H1 (cell line): ENCODE results near the gene RS1. TPM values are rescaled to one million over a fixed set of nuclear protein-coding genes. Genes with fewer than 3 reads are reported as not detected.
A peak's percentile ranks its signal among the peaks of the same experiment; 100 is the strongest.

Experiments
- CTCF ChIA-PET: fragments of 300-600 bp; sonication (Branson Sonifier 250); formaldehyde crosslinking; loops from one replicate; lab custom pipeline; 2021; ENCODE audit not compliant: partially characterized antibody; lab: Charles Lee
- POLR2A ChIA-PET: fragments of 300-600 bp; sonication (Branson Sonifier 250); formaldehyde crosslinking; loops from one replicate; lab custom pipeline; 2021; ENCODE audit warnings: inconsistent platforms; ENCODE audit not compliant: partially characterized antibody; lab: Charles Lee
- DNase-seq, 2 experiments: peaks; one replicate each; pipeline versions ENCODE4 v3.0.0 to v3.0.0-alpha.2; 2010 to 2022; ENCODE audit warnings: low spot score in 2 of 2, low read depth in 1 of 2, mixed read lengths in 1 of 2
- FAIRE-seq: peaks from 2 replicates; lab custom pipeline; 2011; peaks lifted over from hg19 to GRCh38; lab: Jason Lieb, UNC
- H2AFZ ChIP-seq: 2 replicates; pipeline ENCODE4 v1.8.1; 2012; ENCODE audit warnings: low read length, inconsistent platforms
- H2AK5ac ChIP-seq: 2 replicates; pipeline ENCODE4 v1.6.1; 2013; ENCODE audit warnings: low read depth, low read length
- H2BK120ac ChIP-seq: replicated peaks from 2 replicates; pipeline ENCODE3; 2013; ENCODE audit warnings: low read depth, low read length, inconsistent platforms
- H2BK12ac ChIP-seq: 2 replicates; pipeline ENCODE4 v1.6.1; 2013; ENCODE audit warnings: low read depth, low read length
- H2BK15ac ChIP-seq: 2 replicates; pipeline ENCODE4 v1.6.1; 2013; ENCODE audit warnings: low read length
- H2BK20ac ChIP-seq: 2 replicates; pipeline ENCODE4 v1.6.1; 2013; ENCODE audit warnings: low read length
- H2BK5ac ChIP-seq: 2 replicates; pipeline ENCODE4 v1.6.1; 2013; ENCODE audit warnings: low read depth, low read length
- H3K14ac ChIP-seq: 2 replicates; pipeline ENCODE4 v1.6.1; 2013; ENCODE audit warnings: inconsistent platforms; ENCODE audit not compliant: insufficient read length
- H3K18ac ChIP-seq: 2 replicates; pipeline ENCODE4 v1.6.1; 2013; ENCODE audit warnings: low read length; ENCODE audit errors: extremely low read depth
- H3K23ac ChIP-seq: 2 replicates; pipeline ENCODE4 v1.6.1; 2013; ENCODE audit warnings: inconsistent platforms; ENCODE audit not compliant: insufficient read length
- H3K23me2 ChIP-seq: 2 replicates; pipeline ENCODE4 v1.6.1; 2013; ENCODE audit warnings: low read depth, low read length
- H3K27ac ChIP-seq: 2 replicates; pipeline ENCODE4 v1.6.1; 2011; ENCODE audit warnings: low read depth, low read length, inconsistent platforms
- H3K27me3 ChIP-seq, 4 experiments: replicated peaks in 1 of 4; 1 replicate in 1 of 4; 2 replicates in 3 of 4; pipeline versions ENCODE4 v1.6.1 to v1.8.1; 2011 to 2013; ENCODE audit warnings: low read length in 3 of 4, mild to moderate bottlenecking in 3 of 4, inconsistent platforms in 2 of 4, mixed read lengths in 2 of 4, moderate library complexity in 1 of 4; ENCODE audit not compliant: control insufficient read depth in 3 of 4, insufficient read depth in 3 of 4; ENCODE audit errors: extremely low read depth in 1 of 4
- H3K36me3 ChIP-seq, 4 experiments: 2 replicates each; pipeline versions ENCODE4 v1.6.1 to v1.8.1; 2011 to 2013; ENCODE audit warnings: mild to moderate bottlenecking in 4 of 4, low read length in 3 of 4, moderate library complexity in 2 of 4, control low read depth in 1 of 4, inconsistent platforms in 1 of 4; ENCODE audit not compliant: insufficient read depth in 4 of 4, control insufficient read depth in 2 of 4
- H3K4ac ChIP-seq: replicated peaks from 2 replicates; pipeline ENCODE3; 2013; ENCODE audit warnings: low read length, low read depth, mixed read lengths, inconsistent platforms; ENCODE audit not compliant: insufficient read length
- H3K4me1 ChIP-seq, 4 experiments: replicated peaks in 1 of 4; 1 replicate in 1 of 4; 2 replicates in 3 of 4; pipeline versions ENCODE4 v1.6.1 to v1.8.1; 2011 to 2013; ENCODE audit warnings: low read length in 3 of 4, inconsistent platforms in 2 of 4, mixed read lengths in 1 of 4; ENCODE audit not compliant: insufficient read depth in 4 of 4, control insufficient read depth in 3 of 4
- H3K4me2 ChIP-seq, 2 experiments: 2 replicates each; pipeline versions ENCODE4 v1.6.1 to v1.8.1; 2011 to 2013; ENCODE audit warnings: low read depth in 2 of 2, low read length in 2 of 2, control low read depth in 1 of 2, inconsistent platforms in 1 of 2, mild to moderate bottlenecking in 1 of 2; ENCODE audit not compliant: insufficient read depth in 1 of 2
- H3K4me3 ChIP-seq, 4 experiments: fragments of 200-600, 300-600 bp in 1 of 4; sonication (generic), shearing (Covaris generic), sonication (Bioruptor Twin) in 1 of 4; 2 replicates each; pipeline versions ENCODE4 v1.5.1 to v1.8.1; 2011 to 2016; ENCODE audit warnings: low read length in 4 of 4, low read depth in 3 of 4, control low read depth in 2 of 4, inconsistent platforms in 2 of 4, mild to moderate bottlenecking in 2 of 4, mixed read lengths in 1 of 4, moderate library complexity in 1 of 4; ENCODE audit not compliant: insufficient read depth in 2 of 4; ENCODE audit errors: extremely low read depth in 1 of 4
- H3K56ac ChIP-seq: replicated peaks from 2 replicates; pipeline ENCODE3; 2013; ENCODE audit warnings: low read depth, mild to moderate bottlenecking, mixed read lengths, low read length, inconsistent platforms; ENCODE audit not compliant: insufficient read length
- H3K79me1 ChIP-seq: 2 replicates; pipeline ENCODE4 v1.6.1; 2013; ENCODE audit warnings: low read depth, low read length, control low read depth
- H3K79me2 ChIP-seq, 2 experiments: 2 replicates each; pipeline versions ENCODE4 v1.6.1 to v1.8.1; 2012 to 2013; ENCODE audit warnings: low read length in 2 of 2, mild to moderate bottlenecking in 2 of 2, inconsistent platforms in 1 of 2; ENCODE audit not compliant: insufficient read depth in 2 of 2, control insufficient read depth in 1 of 2
- H3K9ac ChIP-seq, 4 experiments: replicated peaks in 1 of 4; 1 replicate in 1 of 4; 2 replicates in 3 of 4; pipeline versions ENCODE4 v1.6.1 to v1.8.1; 2011 to 2013; ENCODE audit warnings: low read depth in 3 of 4, low read length in 3 of 4, control low read depth in 2 of 4, mild to moderate bottlenecking in 2 of 4, moderate library complexity in 2 of 4, inconsistent platforms in 1 of 4; ENCODE audit errors: extremely low read depth in 1 of 4
- H3K9me3 ChIP-seq, 2 experiments: 2 replicates each; pipeline versions ENCODE4 v1.6.1 to v1.8.1; 2012 to 2013; ENCODE audit warnings: mild to moderate bottlenecking in 2 of 2, moderate library complexity in 2 of 2, control low read depth in 1 of 2, inconsistent platforms in 1 of 2, low read depth in 1 of 2, low read length in 1 of 2, mixed read lengths in 1 of 2; ENCODE audit not compliant: insufficient read depth in 2 of 2
- H4K20me1 ChIP-seq, 2 experiments: replicated peaks in 1 of 2; 2 replicates each; pipeline versions ENCODE3 to v1.8.1; 2011 to 2013; ENCODE audit warnings: inconsistent platforms in 2 of 2, low read length in 2 of 2, mild to moderate bottlenecking in 1 of 2; ENCODE audit not compliant: insufficient read depth in 2 of 2, control insufficient read depth in 1 of 2
- H4K5ac ChIP-seq: 2 replicates; pipeline ENCODE4 v1.6.1; 2013; ENCODE audit warnings: low read length, low read depth, mixed read lengths, inconsistent platforms; ENCODE audit not compliant: insufficient read length
- H4K8ac ChIP-seq: 2 replicates; pipeline ENCODE4 v1.8.0; 2013; ENCODE audit warnings: mild to moderate bottlenecking, moderate library complexity, low read length, inconsistent platforms; ENCODE audit not compliant: insufficient read depth; ENCODE audit errors: extremely low read depth
- H4K91ac ChIP-seq: replicated peaks from 2 replicates; pipeline ENCODE3; 2013; ENCODE audit warnings: low read length, mixed read lengths, inconsistent platforms; ENCODE audit not compliant: insufficient read length
- CEBPB ChIP-seq: IDR thresholded peaks from 2 replicates; pipeline ENCODE4 v1.6.1; 2012; ENCODE audit warnings: low read depth, low read length
- CHD2 ChIP-seq: IDR thresholded peaks from 2 replicates; pipeline ENCODE4 v1.6.1; 2012; ENCODE audit warnings: low read length, improper control_type of control experiment
- EGR1 ChIP-seq: IDR thresholded peaks from 2 replicates; pipeline ENCODE4 v1.6.1; 2011; ENCODE audit warnings: low read depth, low read length, borderline replicate concordance
- GABPA ChIP-seq: IDR thresholded peaks from 2 replicates; pipeline ENCODE4 v1.6.1; 2011; ENCODE audit warnings: mild to moderate bottlenecking, low read length, moderate library complexity, borderline replicate concordance; ENCODE audit not compliant: insufficient read depth
- GTF2F1 ChIP-seq: IDR thresholded peaks from 2 replicates; pipeline ENCODE4 v1.6.1; 2012; ENCODE audit warnings: low read depth, low read length, improper control_type of control experiment, borderline replicate concordance
- HDAC2 ChIP-seq, 2 experiments: fragments of 300-600 bp in 1 of 2; sonication (generic) in 1 of 2; IDR thresholded peaks; 2 replicates each; pipeline ENCODE4 v1.6.1; 2011 to 2012; ENCODE audit warnings: low read depth in 2 of 2, low read length in 2 of 2, mild to moderate bottlenecking in 2 of 2, moderate library complexity in 2 of 2, borderline replicate concordance in 1 of 2, inconsistent platforms in 1 of 2
- KDM1A ChIP-seq: fragments of 200-600, 300-600 bp; sonication (generic); IDR thresholded peaks from 2 replicates; pipeline ENCODE4 v1.7.1; 2016; ENCODE audit warnings: mild to moderate bottlenecking, low read length, borderline replicate concordance
- PHF8 ChIP-seq: fragments of 200-600 bp; sonication (generic); conservative IDR thresholded peaks from 2 replicates; pipeline ENCODE4 v1.7.1; 2012; ENCODE audit warnings: low read depth, mild to moderate bottlenecking, inconsistent platforms, low read length, moderate library complexity
- RAD21 ChIP-seq, 2 experiments: IDR thresholded peaks in 1 of 2; conservative IDR thresholded peaks in 1 of 2; 2 replicates each; pipeline ENCODE4 v1.6.1; 2011; ENCODE audit warnings: low read depth in 2 of 2, low read length in 2 of 2, improper control_type of control experiment in 1 of 2, inconsistent platforms in 1 of 2, mild to moderate bottlenecking in 1 of 2, moderate library complexity in 1 of 2
- SP4 ChIP-seq: IDR thresholded peaks from 2 replicates; pipeline ENCODE4 v1.6.1; 2012; ENCODE audit warnings: low read length, inconsistent platforms
- TAF1 ChIP-seq: IDR thresholded peaks from 2 replicates; pipeline ENCODE4 v1.6.1; 2011; ENCODE audit warnings: mild to moderate bottlenecking, low read depth, low read length
- TEAD4 ChIP-seq: IDR thresholded peaks from 2 replicates; pipeline ENCODE4 v1.6.1; 2012; ENCODE audit warnings: low read depth, low read length, inconsistent platforms, mixed read lengths
- ZNF274 ChIP-seq: IDR thresholded peaks from 2 replicates; pipeline ENCODE4 v1.7.0; 2012; ENCODE audit warnings: low read length, borderline replicate concordance; ENCODE audit errors: extremely low read depth
- WGBS, 2 experiments: shearing (Covaris generic) in 1 of 2; methylation state at CpG; one replicate each; pipeline versions ENCODE4 v1.1.6 to v1.1.7; 2013 to 2015; ENCODE audit warnings: low lambda C conversion rate in 2 of 2, mixed read lengths in 2 of 2, inconsistent platforms in 1 of 2, low coverage in 1 of 2, missing lambda C conversion rate in 1 of 2; ENCODE audit not compliant: insufficient replicate concordance in 2 of 2, insufficient coverage in 1 of 2, insufficient read length in 1 of 2; ENCODE audit errors: extremely low coverage in 1 of 2, missing lambda C conversion rate in 1 of 2; 5-methylcytosine and 5-hydroxymethylcytosine counted together
- polyA plus RNA-seq, 7 experiments: library from polyadenylated mRNA; depleted of rRNA in 3 of 7; stranded (reverse) in 5 of 7; unstranded in 2 of 7; fragments of >200 nt in 5 of 7; fragments of 200-250 nt in 2 of 7; gene quantifications; 1 replicate in 5 of 7; 2 replicates in 1 of 7; 4 replicates in 1 of 7; pipeline versions ENCODE4 v1.2.1 to v1.2.3, GENCODE V29; 2011 to 2013; ENCODE audit warnings: missing spikeins in 2 of 7, mixed read lengths in 2 of 7
- total RNA-seq: library from RNA; stranded (reverse); fragmentation: NEBNext Ultra II Directional; extraction: Animal tissue kit (Norgen Biotek cat#: 25700); gene quantifications from 2 replicates; pipeline ENCODE4 v1.2.1, GENCODE V29; 2021
- TF ChIP-seq, protein P1 (sequence below): IDR thresholded peaks from 2 replicates; pipeline ENCODE4 v1.6.1; 2012; ENCODE audit warnings: inconsistent platforms

RS1 gene
- total and polyA plus RNA-seq, 2 of the 8 experiments (the other 6 are each of a cell fraction or from before 2014, with no cell fraction given): 0.03 TPM; not detected in 1

DNA sequence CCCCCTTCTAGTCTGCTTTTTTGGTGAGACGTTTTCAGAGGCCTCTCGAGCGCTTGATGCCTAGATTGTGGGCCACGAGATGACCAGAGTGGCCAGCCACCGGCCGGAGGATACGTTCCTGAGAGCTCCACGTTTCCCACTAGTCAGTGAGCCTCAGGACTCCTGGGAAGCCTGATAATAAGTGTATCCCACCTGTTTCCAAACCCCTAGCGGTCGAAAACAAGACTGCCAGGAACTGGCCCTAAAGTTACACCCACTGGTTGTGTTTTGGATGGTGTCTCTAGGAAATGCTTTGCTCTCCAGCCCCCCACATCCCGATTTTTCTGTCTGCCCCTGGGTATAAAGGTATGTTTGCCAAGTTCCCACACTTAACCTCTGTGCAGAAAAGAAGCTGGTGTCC, 4.6 kb upstream of the RS1 start:
- Histone ChIP-seq H3K27ac (no peak overlapping the region), H4K91ac (no peak overlapping the region), H3K4ac (no peak overlapping the region), H3K36me3 (no peaks in the 10 kb centered on the region), H3K4me1 (no peaks in the 10 kb centered on the region; a peak in 1 of 7 replicates), H2BK15ac (no peak overlapping the region), H3K23ac (no peak overlapping the region), H4K20me1 (no peaks in the 10 kb centered on the region), H3K9me3 (no peaks in the 10 kb centered on the region), H2BK5ac (no peak overlapping the region), H3K4me3 (no peak overlapping the region), H2AFZ (no peak overlapping the region), H3K4me2 (no peak overlapping the region), H2BK20ac (no peak overlapping the region), H4K5ac (no peak overlapping the region), H2BK12ac (no peak overlapping the region), H3K18ac (no peak overlapping the region), H2BK120ac (no peak overlapping the region), H3K27me3 (no peaks in the 10 kb centered on the region; a peak in 1 of 7 replicates), H4K8ac (no peak overlapping the region), H3K9ac (no peak overlapping the region), H3K79me1 (no peaks in the 10 kb centered on the region), H2AK5ac (no peak overlapping the region), H3K79me2 (no peaks in the 10 kb centered on the region), H3K56ac (no peak overlapping the region), H3K14ac (no peak overlapping the region), H3K23me2 (peaks cover 2% of the 10 kb centered on the region; the same call in 1 of the 2 replicates)
- FAIRE-seq (peak; percentile 24), DNase-seq (peak in 1 of 2 experiments; percentile 48)
- POLR2A ChIA-PET: no interaction called here
- WGBS, 2 experiments: 62% methylated on average over 10 of the region's 11 CpGs; no CpG with 5 or more reads in 1 of the 2 experiments
- CTCF ChIA-PET: interaction anchor here (0.5 to 3.5 kb wide), 19 partner anchors 10 to 428 kb away, joined by 3 to 15 read pairs (median 3); partner anchors contain the start of gene PPEF1
- TF ChIP-seq CHD2 (no peak), CEBPB (no peak), KDM1A (no peak), TEAD4 (no peak), RAD21 (IDR thresholded peaks at IDR 0.05 in 1 of 2, conservative IDR thresholded peaks at IDR 0.05 in 1 of 2; ENCODE audit: low read depth in 2 of 2, low read length in 2 of 2) (peak; percentile 38 to 41), HDAC2 (IDR thresholded peaks at IDR 0.05; ENCODE audit: borderline replicate concordance in 1 of 2, low read depth in 2 of 2, low read length in 2 of 2) (no peak), PHF8 (no peak), SP4 (no peak), TAF1 (no peak), EGR1 (no peak), GTF2F1 (no peak), ZNF274 (no peak), GABPA (no peak)
- TF ChIP-seq, protein P1, sequence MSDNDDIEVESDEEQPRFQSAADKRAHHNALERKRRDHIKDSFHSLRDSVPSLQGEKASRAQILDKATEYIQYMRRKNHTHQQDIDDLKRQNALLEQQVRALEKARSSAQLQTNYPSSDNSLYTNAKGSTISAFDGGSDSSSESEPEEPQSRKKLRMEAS: no peak
